OCI-LY1 (cell line): ENCODE measurements around the gene IL6R.

ENCODE experiments used
- CTCF ChIP-seq: fragments of 200-600 bp; sonication (generic), shearing (Covaris generic); IDR thresholded peaks from 2 replicates; pipeline ENCODE4 v1.5.1; 2017; ENCODE audit warnings: mild to moderate bottlenecking, antibody characterized with exemption, low read length, moderate library complexity, mixed read lengths
- EZH2 ChIP-seq: fragments of 200-600 bp; sonication (generic), shearing (Covaris generic); IDR thresholded peaks from 2 replicates; pipeline ENCODE4 v1.8.0; 2017; ENCODE audit warnings: borderline replicate concordance, mixed run types, mild to moderate bottlenecking, antibody characterized with exemption, low read length, moderate library complexity, mixed read lengths

GRCh38 chr1:154406886-154407197 lies 1.7 kb downstream of the IL6R start:
- TF ChIP-seq EZH2 (no peak), CTCF (no peak)
